ENCODE data around the gene FMNL2.
"Not testable (repeated sequence)": the region's sequence is repeated elsewhere in the genome, so short reads cannot be mapped to it uniquely, and the experiment has no call there.

The FMNL2 gene

DNA sequence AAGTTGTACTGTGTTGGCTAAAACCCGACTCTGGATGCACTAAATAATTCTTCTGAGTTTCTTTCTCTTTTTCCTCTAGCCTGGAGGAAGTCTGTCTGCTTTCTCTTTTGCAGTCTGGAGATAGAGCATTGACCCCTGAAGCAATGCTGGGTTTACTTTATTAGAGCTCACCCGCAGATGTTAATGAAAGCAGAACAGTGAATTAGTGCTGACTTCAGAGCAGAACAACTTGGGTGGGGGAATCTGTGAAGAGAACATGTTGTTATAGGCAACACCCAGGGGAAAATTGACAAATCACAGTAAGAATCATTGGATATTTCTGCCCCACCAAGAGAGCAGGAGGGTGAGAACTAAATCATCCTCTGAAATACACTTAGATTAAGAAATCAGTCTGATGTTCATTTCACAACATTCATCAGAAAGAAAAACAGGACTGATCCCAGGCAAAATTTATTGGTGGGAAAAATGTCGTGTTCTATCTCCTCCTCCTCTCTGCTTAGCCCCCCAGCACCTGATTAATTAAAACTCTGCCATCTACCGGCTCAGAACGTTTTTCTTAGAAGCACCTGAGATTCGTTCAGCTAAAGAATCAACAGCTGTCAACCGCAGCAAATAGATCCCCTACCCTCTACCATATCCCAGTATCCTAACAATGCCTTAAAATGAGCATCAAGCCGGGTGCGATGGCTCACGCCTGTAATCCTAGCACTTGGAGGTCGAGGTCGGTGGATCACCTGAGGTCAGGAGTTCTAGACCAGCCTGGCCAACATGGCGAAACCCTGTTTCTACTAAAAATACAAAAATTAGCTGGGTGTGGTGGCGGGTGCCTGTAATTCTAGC lies 165.1 kb downstream of the FMNL2 start:
- no peak for DNase-seq

DNA sequence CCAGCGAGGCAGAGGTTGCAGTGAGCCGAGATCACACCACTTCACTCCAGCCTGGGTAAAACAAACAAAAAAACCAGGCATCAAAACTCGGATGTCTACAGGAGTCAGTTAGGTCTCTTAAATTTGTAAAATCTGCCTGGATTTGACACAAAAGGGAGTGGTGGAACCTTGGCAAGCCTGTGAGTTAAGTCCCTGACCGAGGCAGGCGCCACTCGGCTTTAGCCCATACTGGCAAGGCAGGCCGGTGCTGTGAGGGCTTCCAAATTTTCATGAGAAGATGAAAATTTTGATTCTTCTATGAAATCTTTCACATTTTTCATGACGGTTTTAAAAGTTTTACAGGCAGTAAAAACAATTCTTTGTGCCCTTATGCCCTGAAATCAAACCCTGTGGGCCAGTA lies 165.8 kb downstream of the FMNL2 start:
- DNase-seq = no peak

DNA sequence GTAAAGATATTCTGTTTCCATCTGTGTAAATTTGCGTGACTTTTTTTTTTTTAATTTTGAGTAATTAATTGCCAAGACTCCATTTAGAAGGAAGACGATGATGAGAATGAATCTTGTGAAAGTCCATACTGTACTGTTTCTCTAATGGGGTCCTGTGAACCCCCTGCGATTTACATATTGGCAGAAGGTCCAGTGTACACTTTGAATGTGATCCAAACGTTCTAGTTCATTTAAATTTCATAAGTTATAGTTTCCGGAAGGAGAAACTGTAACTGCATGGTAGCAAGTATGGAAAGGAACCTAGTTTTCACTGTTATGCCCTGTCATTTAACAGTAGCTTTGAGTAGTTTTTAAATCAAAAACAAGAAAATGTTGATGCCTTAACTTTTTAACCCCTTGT lies 166.7 kb downstream of the FMNL2 start:
- DNase-seq = no peak

DNA sequence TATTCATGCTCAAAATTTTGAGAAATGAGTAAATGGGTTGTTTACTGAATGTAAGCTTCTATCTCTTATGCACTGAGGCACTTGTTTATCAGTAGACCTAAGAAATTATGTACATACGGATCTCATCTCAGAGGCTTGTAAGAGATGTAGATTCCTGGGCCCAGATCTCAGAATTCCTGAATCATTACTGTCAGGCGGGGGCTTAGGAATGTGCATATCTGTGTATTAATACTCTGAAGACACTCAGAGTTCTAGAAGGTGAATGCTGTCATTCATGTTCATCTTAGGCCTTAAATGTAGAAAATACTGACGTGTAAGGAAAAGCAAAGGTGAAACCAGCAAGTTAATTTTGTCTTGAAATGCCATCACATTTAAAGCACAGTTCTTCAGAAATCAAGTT lies 169.6 kb downstream of the FMNL2 start:
- no peak for DNase-seq

DNA sequence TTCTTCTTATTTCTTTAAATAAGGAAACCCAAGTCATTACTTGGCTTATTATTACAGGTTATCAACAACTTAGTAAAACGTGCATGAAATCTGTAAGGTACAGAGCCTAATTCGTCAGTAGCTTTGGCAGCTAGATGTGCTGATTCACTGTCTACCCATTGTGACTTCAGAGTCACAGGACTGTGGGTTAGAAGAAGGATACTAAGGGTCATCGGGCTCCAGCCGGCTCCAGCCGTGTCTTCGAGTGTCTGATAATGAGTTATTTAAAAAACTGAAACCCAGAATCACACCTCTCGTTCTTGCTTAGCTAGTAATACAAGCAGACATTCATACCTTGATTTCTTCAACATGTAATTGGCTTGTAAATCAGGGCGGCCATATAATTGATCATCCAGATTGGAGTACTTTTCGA lies 170.5 kb downstream of the FMNL2 start:
- DNase-seq = no peak

DNA sequence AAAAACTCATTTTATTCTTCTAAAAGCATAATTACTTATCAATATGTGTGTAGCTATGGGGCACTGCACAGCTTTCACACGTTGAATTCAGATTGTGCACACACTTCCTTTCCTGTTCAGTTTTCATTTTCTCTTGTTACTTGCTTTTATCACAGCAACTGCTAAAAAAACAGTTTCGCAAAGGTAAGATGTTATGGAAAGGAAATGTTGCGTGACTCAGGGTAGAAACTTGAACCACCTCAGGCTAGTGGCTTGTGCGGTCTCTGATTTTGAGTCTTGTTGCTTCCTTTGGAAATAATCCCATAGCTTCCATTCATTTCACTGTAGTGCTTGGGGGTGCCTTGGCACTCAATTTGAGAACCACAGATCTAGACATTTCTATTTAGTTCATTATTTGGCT lies 171.9 kb downstream of the FMNL2 start:
- DNase-seq = no peak

DNA sequence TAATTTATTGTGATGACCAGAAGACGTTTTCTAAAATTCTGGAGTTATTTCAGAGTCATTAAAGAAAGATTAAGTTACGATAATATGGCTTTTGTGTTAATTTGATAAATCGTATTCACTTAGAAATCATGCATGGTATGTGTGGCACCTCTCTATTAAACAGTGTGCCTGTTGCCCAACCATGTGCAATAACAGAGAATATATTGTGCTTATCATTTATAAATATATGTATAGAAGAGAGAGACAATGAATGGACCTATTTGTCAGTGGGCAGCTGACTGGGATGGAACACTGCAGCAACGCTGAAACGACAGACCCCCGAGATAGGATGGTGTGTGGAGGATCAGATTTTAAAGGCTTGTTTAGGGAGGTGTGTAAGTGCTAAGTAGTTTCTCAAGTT lies 172.9 kb downstream of the FMNL2 start:
- DNase-seq = no peak

DNA sequence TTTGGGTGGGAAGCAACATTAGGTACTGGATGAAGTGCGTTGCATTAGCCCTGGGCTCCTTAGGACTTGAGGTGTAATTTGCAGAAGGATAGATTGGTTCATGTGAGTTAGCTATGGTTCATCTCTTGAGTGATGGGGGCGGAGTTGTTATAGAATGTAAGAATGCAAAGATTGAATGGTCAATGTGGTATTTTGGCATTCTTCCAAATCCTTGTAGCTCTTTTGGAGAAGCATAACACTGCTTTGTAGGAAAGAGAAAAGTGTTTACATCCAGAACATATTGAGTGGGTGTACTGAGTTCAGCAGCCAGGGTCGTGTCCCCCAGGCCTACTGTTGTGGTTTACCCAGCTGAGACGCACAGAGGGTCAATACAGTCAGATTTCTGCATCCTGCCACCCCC lies 173.5 kb downstream of the FMNL2 start:
- no peak for DNase-seq

DNA sequence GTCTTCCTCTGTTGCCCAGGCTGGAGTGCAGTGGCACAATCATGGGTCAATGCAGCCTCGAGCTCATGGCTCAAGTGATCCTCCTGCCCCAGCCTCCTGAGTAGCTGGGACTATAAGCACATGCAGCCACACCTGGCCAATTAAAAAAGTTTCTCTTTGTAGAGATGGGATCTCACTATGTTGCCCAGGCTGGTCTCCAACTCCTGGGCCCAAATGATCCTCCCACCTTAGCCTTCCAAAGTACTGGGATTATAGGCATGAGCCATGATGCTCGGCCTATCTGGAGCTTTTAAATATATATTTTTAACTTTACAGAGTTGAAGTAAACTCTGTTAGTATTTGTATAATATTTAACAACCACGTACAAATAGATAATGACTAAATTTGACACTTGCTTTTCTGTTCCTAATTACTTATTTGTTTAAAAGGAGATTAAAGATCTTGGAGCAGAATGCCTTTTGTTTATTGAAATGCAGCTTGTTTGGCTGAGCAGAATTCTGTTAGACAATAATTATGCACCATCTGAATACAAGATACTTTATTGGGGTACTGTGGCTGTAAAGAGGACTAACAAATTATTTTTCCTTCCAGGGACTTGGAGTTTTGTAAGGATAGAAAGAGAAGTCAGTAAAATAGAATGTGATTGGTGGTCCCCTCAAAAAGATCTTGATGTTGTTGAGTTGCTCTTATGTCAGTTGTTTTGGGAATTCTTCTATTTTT lies 175.0 kb downstream of the FMNL2 start:
- no peak for DNase-seq

DNA sequence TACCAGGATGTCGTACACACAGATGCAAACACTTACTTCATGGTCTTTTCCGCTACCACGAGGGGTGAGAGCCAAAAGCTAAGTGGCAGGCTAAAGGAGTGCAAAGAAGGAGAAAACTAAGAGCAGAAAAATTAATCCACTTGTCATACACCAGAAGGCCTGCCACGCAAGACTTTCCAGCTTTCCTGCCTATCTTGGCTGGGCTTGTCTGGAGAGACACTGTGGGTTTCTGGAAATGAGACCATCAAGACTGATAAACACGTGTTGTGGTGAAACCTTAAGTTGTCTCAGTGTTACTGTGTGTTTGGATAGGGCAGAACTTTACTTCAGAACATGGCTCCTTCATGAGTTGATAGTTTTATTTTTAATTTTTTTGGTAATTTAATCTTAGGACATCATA lies 175.6 kb downstream of the FMNL2 start:
- no peak for DNase-seq

DNA sequence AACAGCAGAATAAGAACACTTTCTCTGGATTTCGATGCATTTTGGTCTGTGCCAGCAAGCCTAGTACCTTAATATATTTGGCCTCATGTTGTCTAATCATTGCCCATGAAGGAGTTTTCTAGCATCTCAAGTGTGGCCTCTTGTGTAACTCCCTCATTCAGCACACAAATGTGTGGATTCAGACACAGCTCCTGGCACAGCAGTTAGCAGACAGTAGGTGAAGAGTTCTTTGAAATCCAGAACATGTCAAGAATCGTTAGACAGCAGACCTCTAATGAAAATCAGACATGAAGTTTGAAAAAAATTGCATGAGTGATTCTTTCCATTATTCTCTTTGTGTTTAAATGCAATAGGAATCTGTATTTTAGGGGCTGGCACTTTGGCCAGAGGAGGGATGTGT lies 177.0 kb downstream of the FMNL2 start:
- DNase-seq = no peak

DNA sequence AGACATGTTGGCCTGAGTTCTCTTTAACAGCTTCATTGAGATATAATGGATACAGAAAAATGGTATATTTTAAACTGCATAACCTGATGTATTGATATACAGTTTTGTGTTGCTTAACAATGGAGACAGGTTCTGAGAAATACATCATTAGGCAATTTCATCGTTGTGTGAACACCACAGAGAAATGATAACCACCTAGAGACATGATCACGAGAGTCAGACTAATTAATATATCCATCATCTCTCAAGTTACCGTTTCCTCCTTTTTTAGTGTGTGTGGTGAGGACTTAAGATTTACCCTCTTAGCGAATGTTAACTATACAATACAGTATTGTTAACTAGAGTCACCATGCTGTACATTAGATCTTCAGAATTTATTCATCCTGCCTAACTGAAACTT lies 178.1 kb downstream of the FMNL2 start:
- DNase-seq = no peak

DNA sequence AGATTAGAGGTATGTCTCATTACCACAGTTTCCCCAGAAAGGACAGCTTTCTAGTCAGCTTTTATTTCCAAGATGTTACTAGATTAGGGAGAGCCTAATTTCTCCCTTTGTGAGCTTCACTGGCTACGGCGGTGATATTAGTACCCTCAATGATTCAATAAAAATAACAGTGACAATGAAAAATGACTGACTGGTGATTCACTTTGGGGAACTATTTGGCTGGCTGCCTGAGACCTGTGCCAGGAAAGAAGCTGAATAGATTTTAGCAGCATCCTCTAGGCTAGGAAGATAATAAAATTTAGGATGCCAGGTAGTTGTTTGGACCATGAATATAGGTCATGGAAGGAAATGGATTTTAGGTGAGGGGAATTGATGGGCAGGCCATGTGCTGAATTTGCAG lies 178.7 kb downstream of the FMNL2 start:
- no peak for DNase-seq

DNA sequence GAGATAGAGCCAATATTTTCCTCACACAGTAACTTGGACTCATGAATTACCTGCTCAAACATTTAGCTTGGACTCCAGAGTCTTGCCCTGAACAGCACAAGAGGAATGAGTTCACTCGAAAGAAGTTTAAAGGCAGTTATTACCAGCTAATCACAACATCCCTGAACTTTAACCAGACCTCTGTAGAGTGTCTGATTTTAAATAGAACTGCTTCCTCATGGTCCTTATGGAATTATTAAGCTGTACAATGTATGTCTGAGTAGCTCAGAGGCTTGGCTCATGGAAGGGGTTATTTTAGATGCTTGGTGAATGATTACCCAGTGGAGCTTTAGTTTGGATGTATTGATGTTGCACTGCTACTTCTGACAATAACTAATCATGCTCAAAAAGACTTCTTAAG lies 183.1 kb downstream of the FMNL2 start:
- no peak for DNase-seq

DNA sequence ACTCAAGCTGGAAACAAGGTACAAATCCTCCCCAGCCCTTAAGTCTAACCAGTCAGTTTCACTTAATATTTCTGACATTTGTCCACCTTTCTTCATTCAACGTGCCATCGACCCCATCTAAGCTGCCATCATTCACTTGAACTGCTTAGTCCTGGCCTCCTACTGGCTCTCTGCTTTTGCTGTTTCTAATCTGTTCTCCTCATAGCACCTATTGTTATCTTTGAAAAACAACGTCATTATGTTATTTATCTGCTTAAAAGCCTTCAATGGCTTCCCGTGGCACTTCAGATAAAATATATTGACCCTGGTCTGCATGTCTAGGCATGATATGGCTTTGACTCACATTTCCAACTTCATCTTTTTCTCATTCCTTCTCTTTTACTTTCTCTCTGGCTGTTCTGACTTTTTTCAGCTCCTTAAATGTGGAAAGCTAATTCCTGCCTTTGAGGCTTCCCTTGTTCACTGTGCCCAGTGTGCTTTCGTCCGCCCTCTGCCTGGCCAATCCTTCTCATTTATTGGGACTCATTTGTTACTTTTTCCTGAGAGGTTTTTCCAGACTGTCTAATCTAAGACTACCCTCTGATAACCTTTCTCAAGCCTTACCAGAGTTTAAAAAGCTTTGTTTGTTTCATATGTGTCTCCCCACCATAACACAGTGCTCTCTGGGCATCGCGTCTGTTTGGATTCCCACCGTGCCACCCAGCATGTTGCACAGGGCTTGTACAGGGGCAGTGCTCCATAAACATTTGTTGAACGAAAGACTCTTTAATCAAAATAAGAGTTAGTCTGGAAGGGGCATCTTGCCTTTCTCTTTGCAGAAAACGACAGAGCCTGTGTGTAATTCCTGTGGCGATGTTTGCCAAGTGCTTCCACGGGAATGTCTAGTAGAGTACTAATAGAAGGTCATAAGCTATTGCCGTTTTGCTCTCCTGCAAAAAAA lies 183.9 kb downstream of the FMNL2 start:
- DNase-seq = no peak

DNA sequence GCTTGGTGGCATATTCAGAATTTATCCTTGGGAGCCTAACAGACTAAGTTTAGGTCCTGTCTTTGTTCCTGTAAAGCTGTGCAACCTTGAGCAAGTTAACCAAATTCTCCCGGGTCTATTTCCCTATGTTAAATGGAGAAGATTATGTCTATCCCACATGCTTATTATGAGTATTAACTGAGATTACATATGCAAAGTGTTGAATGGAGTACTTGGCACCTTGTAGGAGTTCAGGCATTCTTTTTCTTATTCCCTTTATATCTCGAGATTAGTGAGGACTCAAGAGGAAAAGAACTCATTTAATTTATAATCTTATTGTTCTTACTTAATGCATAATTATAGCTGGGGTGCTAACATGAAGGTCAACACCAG lies 184.6 kb downstream of the FMNL2 start:
- no peak for DNase-seq

DNA sequence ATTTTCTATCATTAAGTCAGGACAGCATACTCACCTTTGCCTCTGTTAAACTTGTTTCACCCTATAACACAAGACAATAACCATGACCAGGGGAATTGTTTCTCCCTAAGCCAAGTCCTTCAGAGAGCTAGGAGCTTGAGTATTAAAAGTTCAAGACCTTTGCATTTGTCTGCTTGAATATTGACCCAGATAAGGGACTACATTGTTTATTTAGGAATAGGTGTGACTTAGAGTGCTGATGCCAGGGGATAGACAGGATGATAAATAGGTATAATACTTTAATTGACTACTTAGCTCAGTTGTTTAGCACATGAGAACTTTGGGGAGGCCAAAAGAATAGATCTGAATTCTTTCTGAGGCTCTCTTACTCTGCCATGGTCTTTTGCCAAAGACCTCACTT lies 185.8 kb downstream of the FMNL2 start:
- no peak for DNase-seq

DNA sequence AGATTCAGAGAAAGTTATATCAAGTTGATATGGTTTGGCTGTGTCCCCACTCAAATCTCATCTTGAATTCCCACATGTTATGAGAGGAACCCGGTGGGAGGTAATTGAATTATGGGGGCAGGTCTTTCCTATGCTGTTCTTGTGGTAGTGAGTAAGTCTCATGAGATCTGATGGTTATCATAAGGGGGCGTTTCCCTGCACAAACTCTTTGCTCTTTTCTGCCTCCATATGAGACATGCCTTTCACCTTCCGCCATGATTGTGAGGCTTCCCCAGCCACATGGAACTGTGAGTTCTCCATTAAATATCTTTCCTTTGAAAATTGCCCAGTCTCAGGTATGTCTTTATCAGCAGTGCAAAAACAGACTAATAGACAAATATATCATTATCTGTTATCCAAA lies 187.5 kb downstream of the FMNL2 start:
- DNase-seq = not testable (repeated sequence)

DNA sequence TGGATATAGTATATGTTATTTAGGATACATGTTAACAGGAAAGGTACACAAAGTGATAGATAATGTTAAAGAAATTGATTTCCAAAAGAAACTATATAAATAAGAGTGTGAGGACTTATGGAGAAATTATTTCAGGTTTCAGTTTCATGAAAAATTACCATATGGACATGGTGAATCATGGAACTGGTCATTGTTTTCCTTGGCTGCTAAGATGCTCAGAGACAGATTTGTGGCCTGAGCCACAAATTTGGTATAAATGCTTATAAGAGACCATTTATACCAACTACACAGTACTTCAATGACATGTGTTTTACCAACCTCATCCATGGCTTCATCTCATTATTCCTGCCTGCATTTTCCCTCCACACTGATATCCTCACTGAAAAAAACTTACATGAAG lies 188.1 kb downstream of the FMNL2 start:
- DNase-seq = no peak

DNA sequence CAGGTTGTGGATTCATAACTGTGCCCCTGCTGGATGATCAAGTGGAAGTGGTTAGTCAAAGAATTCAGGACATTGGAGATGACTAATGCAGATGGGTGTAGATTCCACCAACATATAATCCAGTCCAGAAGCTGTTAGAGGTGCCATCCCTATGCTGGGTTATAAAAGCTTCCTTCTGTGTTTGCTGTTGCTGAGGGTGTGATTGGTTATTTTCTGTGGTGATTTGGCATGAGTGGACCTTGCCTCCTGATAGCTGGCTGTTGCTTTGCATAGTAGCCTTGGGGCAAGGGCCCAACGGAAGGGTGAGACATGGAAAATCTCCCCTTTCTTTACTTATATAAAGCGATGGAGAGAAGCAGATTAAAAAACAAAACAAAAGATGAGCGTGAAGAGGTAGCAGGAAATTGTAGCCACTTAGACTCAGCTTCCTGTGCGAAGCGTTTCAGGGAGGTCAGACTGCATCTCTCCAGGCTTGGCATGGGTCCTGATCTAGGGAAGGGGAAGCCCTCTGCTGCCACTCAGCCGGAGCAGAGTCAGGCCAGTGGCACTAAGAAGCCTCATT lies 190.4 kb downstream of the FMNL2 start:
- DNase-seq = no peak

DNA sequence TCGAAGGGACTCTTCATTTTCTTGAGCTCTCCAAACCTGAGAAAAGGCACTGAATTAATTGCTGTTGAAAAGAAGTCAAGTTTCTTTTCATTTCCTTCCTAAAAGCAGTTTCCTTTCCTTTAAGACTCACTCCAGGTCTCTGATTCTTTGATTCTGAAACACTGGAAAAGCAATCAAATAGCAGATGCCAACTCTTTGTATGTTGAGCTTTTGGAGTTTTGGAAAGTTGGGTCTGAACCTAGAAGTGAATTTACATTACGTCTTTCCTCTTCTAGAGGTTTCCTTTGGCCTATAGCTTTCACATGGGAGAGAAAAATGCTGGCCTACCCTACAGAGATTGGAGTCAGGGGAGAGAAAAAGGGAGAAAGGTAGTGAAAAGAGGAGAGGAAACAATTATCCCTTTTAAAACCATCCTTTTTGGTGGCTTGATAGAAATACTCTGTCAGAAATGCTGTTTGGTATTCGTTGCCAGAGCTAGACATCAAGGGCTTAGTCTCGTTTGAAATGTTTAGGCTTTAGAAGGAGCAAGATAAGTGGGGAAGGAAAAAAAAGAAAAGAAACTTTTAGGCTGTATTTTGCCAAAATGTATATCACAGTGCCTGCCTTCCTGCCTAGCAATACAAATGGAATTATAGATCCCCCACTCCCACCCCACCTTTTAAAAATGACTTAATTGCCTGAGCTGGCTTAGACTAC lies 194.6 kb downstream of the FMNL2 start:
- no peak for DNase-seq

DNA sequence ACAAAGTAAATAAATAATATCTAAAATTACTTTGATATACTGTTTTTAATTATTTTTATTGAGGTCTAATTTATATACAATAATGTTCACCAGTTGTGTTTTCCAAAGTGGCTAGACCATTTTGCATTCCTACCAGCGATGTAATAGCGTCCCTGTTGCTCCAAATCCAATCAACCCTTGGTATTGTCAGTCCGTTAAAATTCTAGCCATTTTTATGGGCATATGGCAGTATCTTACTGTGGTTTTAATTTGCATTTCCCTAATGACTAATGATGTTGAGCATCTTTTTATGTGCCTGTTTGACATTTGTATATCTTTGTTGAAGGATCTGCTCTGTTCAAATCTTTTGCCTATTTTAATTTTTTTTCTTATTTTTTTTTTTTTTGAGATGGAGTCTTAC lies 197.3 kb downstream of the FMNL2 start:
- no peak for DNase-seq

All from effector CD4-positive, alpha-beta T cell (primary cell).